Measurements from ENCODE around the gene SSR1.
"Not testable (repeated sequence)": the region's sequence is repeated elsewhere in the genome, so short reads cannot be mapped to it uniquely, and the experiment has no call there.

The SSR1 gene

DNA sequence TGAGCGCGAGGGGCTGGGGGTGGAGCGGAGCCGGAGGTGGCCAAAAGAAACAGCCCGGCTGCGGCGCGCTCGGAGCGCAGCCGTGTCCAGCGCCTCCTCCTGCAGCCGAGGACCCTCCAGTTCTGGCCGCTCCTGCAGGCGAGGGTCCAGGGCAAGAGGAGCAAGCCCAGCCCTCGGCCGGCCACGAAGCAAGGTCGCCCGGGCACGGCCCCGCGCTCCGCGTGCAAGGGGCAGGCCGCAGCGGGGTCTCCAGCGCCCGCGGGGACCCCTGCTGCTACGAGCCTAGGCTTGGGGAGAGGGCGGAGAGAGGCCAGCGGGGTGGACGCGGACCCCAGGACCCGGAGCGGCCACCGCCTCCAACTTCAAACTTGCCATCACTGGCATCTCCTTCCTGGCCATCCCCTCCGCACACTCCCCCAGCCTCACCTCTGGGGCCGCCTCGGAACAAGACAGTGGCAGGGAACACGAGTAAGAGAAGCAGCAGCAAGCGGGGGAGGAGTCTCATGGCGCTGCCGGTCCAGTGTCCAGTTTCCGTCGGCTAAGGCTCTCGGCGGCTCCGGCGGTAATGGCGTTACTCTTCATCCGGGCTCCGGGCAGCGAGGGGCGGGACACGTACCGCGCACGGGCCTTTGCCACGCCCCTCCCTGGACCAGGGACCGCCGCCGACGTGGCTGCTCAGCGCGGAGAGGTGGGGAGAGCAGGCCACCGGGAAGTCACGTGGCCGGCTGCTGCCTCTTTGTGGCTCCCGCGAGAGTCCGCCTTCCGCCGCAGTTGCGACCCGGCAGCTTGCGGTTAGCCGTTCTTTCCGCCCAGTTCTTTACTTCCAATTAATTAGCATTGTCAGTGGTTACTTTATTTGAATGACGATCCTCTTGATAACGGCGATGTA, at the start of gene SSR1:
Gene SSR1, minus strand, starts transcription at position 584 of the 889 bp plus-strand sequence. Its CDS starts 79 bp downstream, at position 505.
- DNase-seq (ENCODE audit: low read depth in 2 of 2): peak; percentile 81 to 82

GRCh38 chr6:7351916-7352315, 38.9 kb upstream of the SSR1 start:
- not testable (repeated sequence) for DNase-seq (ENCODE audit: low read depth in 2 of 2)

DNA sequence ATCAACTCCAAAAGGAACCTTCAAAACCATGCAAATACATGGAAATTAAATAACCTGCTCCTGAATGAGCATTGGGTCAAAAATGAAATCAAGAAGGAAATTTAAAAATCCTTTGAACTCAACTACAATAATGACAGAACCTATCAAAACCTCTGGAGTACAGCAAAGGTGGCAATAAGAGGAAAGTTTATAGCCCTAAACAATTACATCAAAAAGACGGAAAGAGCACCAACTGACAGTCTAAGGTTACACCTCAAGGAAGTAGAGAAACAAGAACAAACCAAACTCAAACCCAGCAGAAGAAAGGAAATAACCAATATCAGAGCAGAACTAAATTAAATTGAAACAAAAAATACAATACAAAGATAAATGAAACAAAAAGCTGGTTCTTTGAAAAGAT, 37.6 kb upstream of the SSR1 start:
- DNase-seq (ENCODE audit: low read depth in 2 of 2): not testable (repeated sequence)

DNA sequence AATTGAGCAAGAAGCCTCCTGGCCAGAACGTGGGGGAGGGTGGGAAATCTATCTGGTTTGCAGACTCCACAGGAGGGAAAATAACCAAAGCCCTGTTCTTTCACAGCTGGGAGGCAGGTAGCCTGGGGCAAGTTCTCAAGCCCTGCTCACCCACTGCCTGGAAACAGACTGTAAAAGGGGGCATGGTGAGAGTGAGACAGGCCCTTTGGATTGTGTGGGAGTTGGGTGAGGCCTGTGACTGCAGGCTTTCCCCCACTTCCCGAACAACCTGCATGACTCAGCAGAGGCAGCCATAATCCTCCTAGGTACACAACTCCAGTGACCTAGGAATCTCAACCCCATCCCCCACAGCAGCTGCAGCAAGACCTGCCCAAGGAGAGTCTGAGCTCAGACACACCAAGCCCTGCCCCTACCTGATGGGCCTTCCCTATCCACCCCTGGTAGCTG, 34.6 kb upstream of the SSR1 start:
- not testable (repeated sequence) for DNase-seq (ENCODE audit: low read depth in 2 of 2)

- DNase-seq (ENCODE audit: low read depth in 2 of 2): not testable (repeated sequence)
Observed at GRCh38 chr6:7344773-7345450, 31.9 kb upstream of the SSR1 start.

DNA sequence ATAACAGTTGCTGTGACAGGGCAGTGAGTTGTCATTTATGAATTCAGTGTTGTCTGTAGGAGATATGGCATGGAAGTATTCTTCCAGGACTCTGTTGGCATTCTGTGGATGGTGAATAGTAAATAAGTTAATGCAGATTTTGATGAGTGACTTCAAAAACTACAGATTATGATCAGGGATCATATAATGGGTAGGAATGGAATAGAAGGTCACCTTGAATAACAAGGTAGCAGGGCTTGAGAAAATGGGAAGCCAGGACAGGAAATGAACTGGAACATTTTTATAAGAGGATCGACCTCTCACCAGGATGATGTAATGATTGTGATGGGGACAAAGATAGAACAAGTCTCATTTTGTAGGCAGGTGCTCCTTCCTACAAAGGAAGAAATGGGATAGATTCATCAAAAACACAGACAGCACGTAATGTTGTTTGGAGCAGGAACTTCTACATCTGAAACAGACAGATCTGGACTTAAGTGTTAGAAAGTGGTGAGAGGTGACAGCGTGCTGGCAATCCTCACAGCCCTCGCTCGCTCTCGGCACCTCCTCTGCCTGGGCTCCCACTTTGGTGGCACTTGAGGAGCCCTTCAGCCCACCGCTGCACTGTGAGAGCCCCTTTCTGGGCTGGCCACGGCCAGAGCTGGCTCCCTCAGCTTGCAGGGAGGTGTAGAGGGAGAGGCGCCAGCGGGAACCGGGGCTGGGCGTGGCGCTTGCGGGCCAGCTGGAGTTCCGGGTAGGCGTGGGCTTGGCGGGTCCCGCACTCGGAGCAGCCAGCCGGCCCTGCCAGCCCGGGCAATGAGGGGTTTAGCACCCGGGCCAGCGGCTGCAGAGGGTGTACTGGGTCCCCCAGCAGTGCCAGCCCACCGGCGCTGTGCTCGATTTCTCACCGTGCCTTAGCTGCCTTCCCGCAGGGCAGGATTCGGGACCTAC, 30.8 kb upstream of the SSR1 start:
- no peak for DNase-seq (ENCODE audit: low read depth in 2 of 2)

DNA sequence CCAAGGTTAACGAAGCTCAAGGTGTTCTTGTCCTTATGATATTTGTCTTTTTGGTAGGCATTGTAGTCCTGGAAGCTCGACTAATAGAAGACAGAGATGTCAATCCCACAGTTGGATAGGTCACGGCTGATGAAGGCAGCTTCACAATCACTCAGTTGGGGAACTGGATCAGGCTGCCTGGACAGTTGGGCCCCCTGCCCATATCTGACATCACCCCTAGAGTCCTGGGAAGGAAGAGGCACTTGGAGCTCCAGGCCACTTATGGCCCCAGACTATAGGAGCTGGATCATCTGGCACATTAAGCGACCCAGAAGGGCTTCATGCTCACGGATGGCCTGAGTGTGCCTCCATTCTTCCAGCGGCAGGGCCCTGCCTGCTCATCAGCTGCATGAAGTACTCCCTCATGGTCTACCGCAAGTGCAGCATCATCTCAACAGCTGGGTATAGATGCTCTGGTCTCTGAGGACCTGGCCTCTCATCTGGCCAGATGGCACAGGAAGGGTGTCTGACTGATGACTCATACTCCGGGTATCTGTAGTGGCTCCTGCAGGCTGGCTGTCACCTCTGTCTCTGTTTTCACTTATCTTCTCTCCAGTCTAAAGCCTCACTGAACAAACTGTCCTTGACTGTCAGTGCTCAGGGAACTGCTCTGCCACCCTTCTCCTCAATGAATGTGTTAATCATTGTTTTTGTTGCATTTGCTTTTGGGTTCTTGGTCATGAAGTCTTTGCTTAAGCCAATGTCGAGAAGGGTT, 29.2 kb upstream of the SSR1 start:
- DNase-seq (ENCODE audit: low read depth in 2 of 2): no peak

- no peak for DNase-seq (ENCODE audit: low read depth in 2 of 2)
Observed at GRCh38 chr6:7341271-7341670, 28.3 kb upstream of the SSR1 start.

DNA sequence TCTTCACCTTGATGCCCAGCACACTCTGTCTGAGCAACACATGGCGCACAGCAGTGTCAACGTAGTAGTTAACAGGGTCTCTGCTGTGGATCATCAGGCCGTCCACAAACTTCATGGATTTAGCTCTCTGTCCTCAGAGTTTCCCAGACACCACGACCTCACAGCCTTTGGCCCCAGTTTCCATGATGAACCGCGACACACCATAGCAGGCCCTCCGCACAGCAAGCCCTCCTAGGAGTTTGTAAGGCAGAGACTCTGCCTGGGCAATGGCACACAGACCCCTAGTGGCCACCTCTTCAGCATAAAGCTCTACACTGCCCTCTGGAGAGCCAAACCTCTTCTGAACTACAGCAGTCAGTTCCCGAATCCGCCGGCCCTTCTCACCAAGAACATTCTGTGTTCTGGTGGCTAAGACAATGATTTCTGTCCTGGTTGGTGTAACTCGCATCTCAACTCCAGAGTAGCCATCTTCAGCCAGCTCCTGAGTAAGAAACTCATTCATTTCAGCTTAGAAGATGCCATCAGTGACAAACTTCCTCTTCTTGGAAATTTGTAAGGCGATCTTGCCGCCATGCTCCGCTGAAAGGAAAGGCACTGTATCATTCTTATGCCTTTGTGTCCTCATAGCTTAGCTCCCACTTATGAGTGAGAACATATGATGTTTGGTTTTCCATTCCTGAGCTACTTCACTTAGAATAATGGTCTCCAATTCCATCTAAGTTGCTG, 26.2 kb upstream of the SSR1 start:
- not testable (repeated sequence) for DNase-seq (ENCODE audit: low read depth in 2 of 2)

DNA sequence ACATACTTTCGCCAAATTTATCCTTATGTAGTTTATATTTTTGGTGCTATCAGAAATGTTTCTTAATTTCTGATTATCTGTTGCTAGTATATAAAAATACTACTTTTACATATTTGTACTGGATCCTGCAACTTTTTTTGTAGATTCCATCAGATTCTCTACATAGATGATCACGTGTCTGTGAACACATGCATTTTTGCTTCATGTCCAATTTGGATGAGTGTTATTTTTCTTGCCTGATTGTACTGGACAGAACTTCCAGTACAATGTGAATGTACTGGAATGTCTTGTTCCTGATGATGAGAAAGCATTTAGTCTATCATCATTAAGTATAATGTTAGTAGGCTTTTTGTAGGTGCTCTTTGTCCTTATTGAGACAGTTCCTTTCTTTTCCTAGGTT, 25.0 kb upstream of the SSR1 start:
- DNase-seq (ENCODE audit: low read depth in 2 of 2): no peak

DNA sequence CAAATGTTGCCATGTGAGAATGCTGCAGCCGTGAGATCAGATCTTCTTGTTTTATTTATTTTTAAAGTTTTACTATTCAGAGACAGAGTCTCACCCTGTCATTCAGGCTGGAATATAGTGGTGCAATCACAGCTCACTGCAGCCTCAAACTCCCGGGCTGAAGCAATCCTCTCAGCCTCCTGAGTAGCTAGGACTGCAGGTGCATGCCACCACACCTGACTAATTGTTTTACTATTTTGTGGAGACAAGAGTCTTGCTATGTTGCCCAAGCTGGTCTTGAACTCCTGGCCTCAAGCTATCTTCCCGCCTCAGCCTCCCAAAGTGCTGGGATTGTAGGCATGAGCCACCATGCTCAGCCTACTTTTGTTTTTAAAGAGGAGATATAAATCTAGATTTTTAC, 22.5 kb upstream of the SSR1 start:
- DNase-seq (ENCODE audit: low read depth in 2 of 2): no peak

GRCh38 chr6:7334685-7335084, 21.7 kb upstream of the SSR1 start:
- DNase-seq (ENCODE audit: low read depth in 2 of 2): no peak

DNA sequence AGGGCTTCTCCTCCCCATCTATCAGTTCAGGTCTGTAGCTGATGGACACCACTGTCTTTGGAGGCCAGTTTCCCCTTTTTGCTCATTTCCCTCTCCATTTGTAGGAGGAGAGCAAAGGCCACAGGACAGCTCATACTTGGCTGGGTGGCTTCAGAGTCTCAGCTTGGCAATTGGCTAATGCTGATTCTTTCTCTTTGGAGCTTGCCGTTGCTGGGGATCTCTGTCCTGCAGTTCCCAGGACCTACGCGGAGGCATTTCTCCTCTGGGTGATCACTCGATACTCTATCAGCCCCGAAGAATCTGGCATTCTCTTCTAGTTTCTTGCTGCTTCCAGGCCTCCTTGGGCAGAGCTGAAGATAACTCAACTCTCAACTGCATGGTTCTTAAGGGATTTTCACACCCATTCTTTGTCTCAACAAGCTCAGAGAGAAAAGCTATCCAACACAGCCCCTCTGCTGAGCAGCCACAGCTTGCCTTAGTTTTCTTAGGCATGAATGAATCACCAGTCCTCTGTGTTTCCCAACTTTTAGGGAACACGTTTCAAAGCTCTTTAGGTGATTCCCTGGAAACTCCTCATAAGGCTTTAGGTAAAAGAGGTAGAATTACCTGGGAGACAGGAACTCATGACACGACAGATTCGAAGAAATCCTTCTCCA, 19.2 kb upstream of the SSR1 start:
- no peak for DNase-seq (ENCODE audit: low read depth in 2 of 2)

DNA sequence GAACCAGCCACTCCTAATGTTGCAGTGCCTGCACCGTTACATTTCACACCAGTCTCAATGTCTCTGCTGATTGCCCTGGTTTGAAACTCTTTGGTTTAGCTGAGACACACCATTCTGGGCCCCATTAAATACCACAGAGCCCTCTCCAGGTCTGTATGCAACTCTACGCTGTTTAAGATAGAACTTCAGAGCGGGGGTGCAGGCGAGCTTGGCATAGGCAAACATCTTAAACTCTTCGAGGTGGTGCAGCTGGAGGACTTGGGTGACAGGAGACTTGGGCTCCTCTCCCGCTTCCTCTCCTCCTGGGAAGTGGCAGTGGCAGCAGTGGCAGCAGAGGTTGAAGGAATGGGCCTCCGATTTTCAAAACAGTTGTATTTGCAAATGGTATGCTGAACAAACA, 18.5 kb upstream of the SSR1 start:
- DNase-seq (ENCODE audit: low read depth in 2 of 2): no peak

GRCh38 chr6:7328243-7328642, 15.2 kb upstream of the SSR1 start:
- DNase-seq (ENCODE audit: low read depth in 2 of 2): no peak

GRCh38 chr6:7325750-7326149, 12.8 kb upstream of the SSR1 start:
- DNase-seq (ENCODE audit: low read depth in 2 of 2): no peak

DNA sequence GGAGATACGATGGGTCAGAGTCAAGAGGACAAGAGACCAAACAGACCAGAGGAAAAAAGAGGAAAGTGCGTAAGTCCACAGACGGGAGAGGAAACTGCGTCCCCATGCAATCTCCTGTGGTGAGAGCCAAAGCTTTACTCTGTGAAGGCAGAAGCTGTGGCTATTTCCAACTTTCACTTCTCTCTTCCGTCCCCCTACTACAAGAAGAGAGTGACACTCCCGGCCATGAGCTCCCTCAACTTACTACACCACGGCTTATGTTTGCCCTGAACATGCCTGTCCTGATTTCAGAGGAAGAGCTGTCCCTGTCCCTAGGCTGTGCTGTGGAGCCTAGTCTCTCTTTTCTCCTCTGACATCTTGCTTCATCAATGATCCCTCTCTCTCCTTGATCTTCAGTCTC, 11.5 kb upstream of the SSR1 start:
- DNase-seq (ENCODE audit: low read depth in 2 of 2): no peak

GRCh38 chr6:7323074-7323473, 10.1 kb upstream of the SSR1 start:
- DNase-seq (ENCODE audit: low read depth in 2 of 2): no peak

- not testable (repeated sequence) for DNase-seq (ENCODE audit: low read depth in 2 of 2)
Observed at GRCh38 chr6:7321866-7322265, 8.9 kb upstream of the SSR1 start.

DNA sequence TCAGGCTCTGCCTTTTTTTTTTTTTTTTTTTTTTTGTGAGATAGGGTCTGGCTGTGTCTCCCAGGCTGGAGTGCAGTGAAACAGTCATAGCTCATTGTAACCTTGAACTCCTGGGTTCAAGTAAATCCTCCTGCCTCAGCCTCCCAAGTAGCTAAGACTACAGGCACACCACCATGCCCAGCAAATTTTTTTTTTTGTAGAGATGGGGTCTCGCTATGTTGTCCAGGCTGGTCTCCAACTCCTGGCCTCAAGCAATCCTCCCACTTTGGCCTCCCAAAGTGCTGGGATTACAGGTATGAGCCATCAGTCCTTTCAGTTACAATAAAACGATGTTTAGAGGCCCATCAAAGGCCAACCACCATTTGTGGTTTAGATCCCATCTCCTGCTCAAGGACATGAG, 6.4 kb upstream of the SSR1 start:
- DNase-seq (ENCODE audit: low read depth in 2 of 2): not testable (repeated sequence)
